COLO668 (cell line): ENCODE measurements around the gene CENPB.

Experiments used
- DNase-seq: peaks from one replicate; lab custom pipeline; 2025; ENCODE audit not compliant: unreplicated experiment; lab: John Stamatoyannopoulos, UW

Gene CENPB

GRCh38 chr20:3751305-3751674, 35.2 kb downstream of the CENPB start:
- no peak for DNase-seq

GRCh38 chr20:3749689-3750531, 36.6 kb downstream of the CENPB start:
- peak; percentile 67 for DNase-seq

GRCh38 chr20:3749087-3749688, 37.4 kb downstream of the CENPB start:
- no peak for DNase-seq

GRCh38 chr20:3748073-3748472, 38.5 kb downstream of the CENPB start:
- no peak for DNase-seq

GRCh38 chr20:3747471-3747870, 39.1 kb downstream of the CENPB start:
- no peak for DNase-seq

GRCh38 chr20:3745686-3746173, 40.8 kb downstream of the CENPB start:
- no peak for DNase-seq

- DNase-seq: peak; percentile 46
Observed at GRCh38 chr20:3744806-3745685, 41.5 kb downstream of the CENPB start.

- DNase-seq: no peak
Observed at GRCh38 chr20:3744037-3744436, 42.5 kb downstream of the CENPB start.

GRCh38 chr20:3743251-3743650, 43.3 kb downstream of the CENPB start:
- no peak for DNase-seq

GRCh38 chr20:3741836-3742458, 44.6 kb downstream of the CENPB start:
- no peak for DNase-seq

- DNase-seq: no peak
Observed at GRCh38 chr20:3740615-3741301, 45.8 kb downstream of the CENPB start.

- DNase-seq: no peak
Observed at GRCh38 chr20:3739926-3740451, 46.6 kb downstream of the CENPB start.

GRCh38 chr20:3739054-3739925, 47.2 kb downstream of the CENPB start:
- DNase-seq: no peak

- DNase-seq: no peak
Observed at GRCh38 chr20:3738111-3739053, 48.2 kb downstream of the CENPB start.

- no peak for DNase-seq
Observed at GRCh38 chr20:3735768-3736167, 50.8 kb downstream of the CENPB start.

GRCh38 chr20:3734111-3734843, 52.3 kb downstream of the CENPB start:
- no peak for DNase-seq
